Measurements from ENCODE around the gene CCDC134. TPM values are rescaled to one million over a fixed set of nuclear protein-coding genes. Genes with fewer than 3 reads are reported as not detected.

Gene CCDC134
- total and polyA plus RNA-seq, 9 of the 15 experiments (the other 6 are each of a cell fraction or from before 2014, with no cell fraction given), result 0.56 to 11.9 (median 5.3) TPM

- CTCF ChIA-PET (ENCODE audit: low intra/inter-chr PET ratio), result no interaction called here
- Histone ChIP-seq H3K4me1 (replicated peaks in 1 of 2; ENCODE audit: control insufficient read depth in 2 of 2, insufficient read depth in 2 of 2, low read length in 2 of 2) (peaks cover 0 to 6% of the 10 kb centered on the region in 2 experiments; a peak in 2 of 5 replicates), H3K9me3 (replicated peaks; ENCODE audit: control insufficient read depth, insufficient read depth, low read depth, low read length) (no peaks in the 10 kb centered on the region), H3K27ac (ENCODE audit: extremely low read depth, low read depth, low read length) (no peak overlapping the region), H3K36me3 (ENCODE audit: control insufficient read depth, insufficient read depth, low read length) (no peaks in the 10 kb centered on the region), H3K9ac (ENCODE audit: insufficient read depth in 1 of 2, low read depth in 2 of 2, low read length in 2 of 2) (no peak overlapping the region), H3K4me3 (no peak overlapping the region), H3K27me3 (ENCODE audit: control insufficient read depth in 2 of 2, insufficient read depth in 2 of 2, low read length in 2 of 2) (no peaks in the 10 kb centered on the region), H4K20me1 (replicated peaks; ENCODE audit: control insufficient read depth, insufficient read depth, low read length) (no peaks in the 10 kb centered on the region), H3K9me1 (ENCODE audit: control insufficient read depth, insufficient read depth, low read length) (no peaks in the 10 kb centered on the region), H3K4me2 (ENCODE audit: insufficient read depth, low read length) (no peak overlapping the region), H2AFZ (ENCODE audit: low read depth, low read length) (no peak overlapping the region), H3K79me2 (ENCODE audit: control insufficient read depth, insufficient read depth, low read length) (no peaks in the 10 kb centered on the region)
- intact Hi-C loops (cut with micrococcal nuclease) (no loop called here), in situ Hi-C loops (cut with MboI) (no loop called here)
- no TSS peak for BruUV-seq (replicated peaks)
- FAIRE-seq, result no peak
- no peak for ATAC-seq
- no peak for TF ChIP-seq PRPF4 (IDR thresholded peaks at IDR 0.05; ENCODE audit: insufficient read depth, low read depth, low read length, poor library complexity, severe bottlenecking)
- TF ChIP-seq ID3 (CRISPR knock-in tag; IDR thresholded peaks at IDR 0.05), result no peak
- TF ChIP-seq ID3 (tag; IDR thresholded peaks at IDR 0.05), result no peak
- TF ChIP-seq KAT8 (IDR thresholded peaks at IDR 0.05; ENCODE audit: low read depth), result no peak
- no peak for TF ChIP-seq NEUROD1 (IDR thresholded peaks at IDR 0.05; ENCODE audit: borderline replicate concordance, low read depth, low read length, partially characterized antibody)
- TF ChIP-seq NCOA4 (IDR thresholded peaks at IDR 0.05; ENCODE audit: partially characterized antibody), result no peak
- TF ChIP-seq ZNF232 (CRISPR knock-in tag; IDR thresholded peaks at IDR 0.05), result no peak
- no peak for TF ChIP-seq SMARCB1 (IDR thresholded peaks at IDR 0.05; ENCODE audit: insufficient read length, low read depth)
- no peak for TF ChIP-seq ZNF175 (CRISPR knock-in tag; IDR thresholded peaks at IDR 0.05; ENCODE audit: low read depth)
- TF ChIP-seq HES1 (IDR thresholded peaks at IDR 0.05; ENCODE audit: low read depth), result no peak
- TF ChIP-seq ZNF830 (CRISPR knock-in tag; IDR thresholded peaks at IDR 0.05), result no peak
- TF ChIP-seq ZNF384 (IDR thresholded peaks at IDR 0.05; ENCODE audit: low read depth, low read length), result no peak
- no peak for TF ChIP-seq ZNF668 (CRISPR knock-in tag; IDR thresholded peaks at IDR 0.05)
- TF ChIP-seq THRA (IDR thresholded peaks at IDR 0.05), result no peak
- no peak for TF ChIP-seq MCM5 (IDR thresholded peaks at IDR 0.05; ENCODE audit: low read depth)
- TF ChIP-seq CREB1 (IDR thresholded peaks at IDR 0.05), result no peak
- TF ChIP-seq CREB1 (CRISPR knock-in tag; IDR thresholded peaks at IDR 0.05), result no peak
- no peak for TF ChIP-seq DIDO1 (tag; IDR thresholded peaks at IDR 0.05; ENCODE audit: low read depth)
- WGBS (ENCODE audit: insufficient coverage, low coverage, missing lambda C conversion rate), result 34% methylated on average over 2 of the region's 2 CpGs
- POLR2A ChIA-PET, result interaction anchor here (0.7 to 2.1 kb wide), 3 partner anchors 15 to 686 kb away, joined by 3 to 9 read pairs (median 3); partner anchors contain the start of gene CCDC134
- no peak for DNase-seq (ENCODE audit: extremely low read depth in 1 of 4, low spot score in 3 of 4)
Measured at GRCh38 chr22:41782751-41783150, 17.7 kb upstream of the CCDC134 start.

Measured in K562 (cell line).